Activated T-helper 9 cell treated with anti-CD3 and anti-CD28 coated beads, Interleukin-2, amount 50 U/mL, for 16 hours (primary cell): Measurements from ENCODE around the gene WNT11.

Experiments
- DNase-seq: peaks from one replicate; pipeline ENCODE4 v3.0.0-alpha.2; 2020; ENCODE audit warnings: low read depth

The WNT11 gene

GRCh38 chr11:76174330-76174729 lies 32.0 kb downstream of the WNT11 start:
- no peak for DNase-seq

- no peak for DNase-seq
These were observed 32.6 kb downstream of the WNT11 start for GRCh38 chr11:76173663-76174062.

- no peak for DNase-seq
These were observed 33.7 kb downstream of the WNT11 start for GRCh38 chr11:76172583-76172982.

- no peak for DNase-seq
These were observed 35.8 kb downstream of the WNT11 start for GRCh38 chr11:76170468-76170867.

- DNase-seq, result no peak
These were observed 36.8 kb downstream of the WNT11 start for GRCh38 chr11:76169473-76169896.

GRCh38 chr11:76167590-76167989 lies 38.7 kb downstream of the WNT11 start:
- DNase-seq, result no peak

GRCh38 chr11:76166314-76166713 lies 40.0 kb downstream of the WNT11 start:
- DNase-seq, result no peak

GRCh38 chr11:76164861-76165751 lies 41.2 kb downstream of the WNT11 start:
- DNase-seq, result no peak

- DNase-seq, result no peak
These were observed 42.2 kb downstream of the WNT11 start for GRCh38 chr11:76164081-76164480.

- no peak for DNase-seq
These were observed 42.9 kb downstream of the WNT11 start for GRCh38 chr11:76163289-76163880.

GRCh38 chr11:76162336-76163288 lies 43.7 kb downstream of the WNT11 start:
- DNase-seq, result no peak

GRCh38 chr11:76161261-76161961 lies 44.9 kb downstream of the WNT11 start:
- DNase-seq, result no peak

- no peak for DNase-seq
These were observed 45.4 kb downstream of the WNT11 start for GRCh38 chr11:76160856-76161255.

GRCh38 chr11:76159983-76160661 lies 46.2 kb downstream of the WNT11 start:
- no peak for DNase-seq

GRCh38 chr11:76159303-76159937 lies 46.9 kb downstream of the WNT11 start:
- DNase-seq, result no peak

- DNase-seq, result no peak
These were observed 47.7 kb downstream of the WNT11 start for GRCh38 chr11:76158394-76159302.

- no peak for DNase-seq
These were observed 48.4 kb downstream of the WNT11 start for GRCh38 chr11:76157891-76158290.

GRCh38 chr11:76156971-76157427 lies 49.3 kb downstream of the WNT11 start:
- DNase-seq, result no peak

GRCh38 chr11:76155500-76156227 lies 50.6 kb downstream of the WNT11 start:
- DNase-seq, result no peak
